Panc1 (cell line): ENCODE data around the gene CPM. TPM values are rescaled to one million over a fixed set of nuclear protein-coding genes. Genes with fewer than 3 reads are reported as not detected.
"Not testable (repeated sequence)": the region's sequence is repeated elsewhere in the genome, so short reads cannot be mapped to it uniquely, and the experiment has no call there.

Experiments
- ATAC-seq: fragments of 200-7000 bp; cut with Tn5 transposase; 2 replicates; pipeline ENCODE4 v1.9.1; 2020; ENCODE audit warnings: mild to moderate bottlenecking, moderate library complexity
- BruUV-seq: library from RNA; stranded (reverse); fragments of 400-500 nt; replicated peaks from 2 replicates; lab custom pipeline; 2021; lab: Mats Ljungman, UMichigan
- CTCF ChIA-PET: fragments of 300-600 bp; sonication (Branson Sonifier 250); formaldehyde crosslinking; loops from one replicate; lab custom pipeline; 2022; ENCODE audit warnings: antibody characterized with exemption; lab: Charles Lee
- POLR2A ChIA-PET: fragments of 300-600 bp; sonication (Branson Sonifier 250); formaldehyde crosslinking; loops from one replicate; lab custom pipeline; 2022; ENCODE audit warnings: antibody characterized with exemption; lab: Charles Lee
- DNase-seq: peaks from one replicate; pipeline ENCODE4 v3.0.0-alpha.2; 2010; ENCODE audit warnings: low read depth, low spot score
- H3K27ac ChIP-seq: 2 replicates; pipeline ENCODE4 v1.5.1; 2011; ENCODE audit warnings: mild to moderate bottlenecking, low read length, inconsistent platforms
- H3K27me3 ChIP-seq: fragments of 200-500 bp; sonication (Bioruptor generic); 2 replicates; pipeline ENCODE4 v1.6.0; 2014; ENCODE audit warnings: low read length, inconsistent platforms; ENCODE audit not compliant: control insufficient read depth, insufficient read depth
- H3K36me3 ChIP-seq: fragments of 200-500 bp; sonication (Bioruptor generic); 2 replicates; pipeline ENCODE4 v1.5.1; 2014; ENCODE audit warnings: inconsistent platforms, mild to moderate bottlenecking, low read length, moderate library complexity; ENCODE audit not compliant: control insufficient read depth, insufficient read depth
- H3K4me1 ChIP-seq: 2 replicates; pipeline ENCODE4 v1.5.1; 2011; ENCODE audit warnings: inconsistent platforms, mild to moderate bottlenecking, low read length, moderate library complexity; ENCODE audit not compliant: control insufficient read depth, insufficient read depth
- H3K4me3 ChIP-seq, 2 experiments: 2 replicates each; pipeline ENCODE4 v1.5.1; 2011 to 2012; ENCODE audit warnings: low read depth in 2 of 2, low read length in 2 of 2, mild to moderate bottlenecking in 2 of 2, inconsistent platforms in 1 of 2, moderate library complexity in 1 of 2
- H3K9me3 ChIP-seq: fragments of 200-500 bp; sonication (Bioruptor generic); 2 replicates; pipeline ENCODE4 v1.5.1; 2014; ENCODE audit warnings: low read depth, mild to moderate bottlenecking, inconsistent platforms, low read length, moderate library complexity; ENCODE audit not compliant: control insufficient read depth, insufficient read depth
- POLR2AphosphoS5 ChIP-seq: IDR thresholded peaks from 2 replicates; pipeline ENCODE4 v1.6.1; 2012; ENCODE audit warnings: mild to moderate bottlenecking, low read depth, low read length, moderate library complexity
- SIN3A ChIP-seq: IDR thresholded peaks from 2 replicates; pipeline ENCODE4 v1.6.1; 2012; ENCODE audit warnings: low read depth, mild to moderate bottlenecking, low read length, moderate library complexity, borderline replicate concordance; ENCODE audit not compliant: insufficient read depth
- TCF7L2 ChIP-seq: IDR thresholded peaks from 2 replicates; pipeline ENCODE4 v1.6.1; 2011; ENCODE audit warnings: mild to moderate bottlenecking, low read depth, low read length, inconsistent platforms
- in situ Hi-C: cut with HindIII; loops from 2 replicates; pipeline ENCODE4 v1.10.0; 2016; ENCODE audit warnings: low sequenced_read_pairs, low pct_unique_long_range_greater_than_20kb
- intact Hi-C: fragments of 100-400 bp; cut with micrococcal nuclease; formaldehyde crosslinking; loops from one replicate; pipeline ENCODE4 v1.10.0; 2022; ENCODE audit not compliant: unreplicated experiment
- total RNA-seq: library from RNA; stranded (reverse); gene quantifications from one replicate; pipeline ENCODE4 v1.2.1, GENCODE V29; 2021; ENCODE audit not compliant: unreplicated experiment
- TF ChIP-seq, protein P1 (sequence below): fragments of 450-650 bp; IDR thresholded peaks from 2 replicates; pipeline ENCODE4 v1.5.1; 2017; ENCODE audit warnings: mild to moderate bottlenecking
- TF ChIP-seq, protein P2 (sequence below), 2 experiments: IDR thresholded peaks; 2 replicates each; pipeline ENCODE4 v1.6.1; 2011 to 2012; ENCODE audit warnings: low read depth in 2 of 2, control low read depth in 1 of 2, low read length in 1 of 2, mild to moderate bottlenecking in 1 of 2, moderate library complexity in 1 of 2; ENCODE audit not compliant: insufficient read depth in 1 of 2

CPM gene
- total RNA-seq, 1 experiment from 2014 or later = 11.2 TPM

DNA sequence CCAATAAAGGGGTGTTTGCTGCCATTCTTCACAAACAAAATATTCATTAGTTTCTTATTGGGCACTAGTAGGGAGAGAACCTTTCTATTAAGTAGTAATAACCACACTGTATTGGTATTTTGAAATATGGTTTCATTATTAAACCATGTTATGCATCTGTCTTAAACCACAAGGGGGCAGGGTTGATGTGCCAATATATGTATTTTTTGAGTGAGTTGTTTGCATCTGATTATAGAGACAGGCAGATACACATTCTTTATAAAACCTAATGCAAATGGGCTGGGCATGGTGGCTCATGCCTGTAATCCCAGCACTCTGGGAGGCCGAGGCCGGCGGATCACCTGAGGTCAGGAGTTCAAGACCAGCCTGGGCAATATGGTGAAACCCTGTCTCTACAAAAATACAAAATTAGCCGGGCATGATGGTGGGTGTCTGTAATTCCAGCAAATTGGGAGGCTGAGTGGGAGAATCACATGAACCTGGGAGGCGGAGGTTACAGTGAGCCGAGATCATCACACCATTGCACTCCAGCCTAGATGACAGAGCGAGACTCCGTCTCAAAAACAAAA lies 69.0 kb downstream of the CPM start:
- in situ Hi-C loops, POLR2A ChIA-PET, H3K4me3 ChIP-seq, DNase-seq, H3K9me3 ChIP-seq, CTCF ChIA-PET, BruUV-seq, H3K27me3 ChIP-seq, H3K27ac ChIP-seq, H3K4me1 ChIP-seq, H3K36me3 ChIP-seq: not testable (repeated sequence)
- TF ChIP-seq, protein P1, sequence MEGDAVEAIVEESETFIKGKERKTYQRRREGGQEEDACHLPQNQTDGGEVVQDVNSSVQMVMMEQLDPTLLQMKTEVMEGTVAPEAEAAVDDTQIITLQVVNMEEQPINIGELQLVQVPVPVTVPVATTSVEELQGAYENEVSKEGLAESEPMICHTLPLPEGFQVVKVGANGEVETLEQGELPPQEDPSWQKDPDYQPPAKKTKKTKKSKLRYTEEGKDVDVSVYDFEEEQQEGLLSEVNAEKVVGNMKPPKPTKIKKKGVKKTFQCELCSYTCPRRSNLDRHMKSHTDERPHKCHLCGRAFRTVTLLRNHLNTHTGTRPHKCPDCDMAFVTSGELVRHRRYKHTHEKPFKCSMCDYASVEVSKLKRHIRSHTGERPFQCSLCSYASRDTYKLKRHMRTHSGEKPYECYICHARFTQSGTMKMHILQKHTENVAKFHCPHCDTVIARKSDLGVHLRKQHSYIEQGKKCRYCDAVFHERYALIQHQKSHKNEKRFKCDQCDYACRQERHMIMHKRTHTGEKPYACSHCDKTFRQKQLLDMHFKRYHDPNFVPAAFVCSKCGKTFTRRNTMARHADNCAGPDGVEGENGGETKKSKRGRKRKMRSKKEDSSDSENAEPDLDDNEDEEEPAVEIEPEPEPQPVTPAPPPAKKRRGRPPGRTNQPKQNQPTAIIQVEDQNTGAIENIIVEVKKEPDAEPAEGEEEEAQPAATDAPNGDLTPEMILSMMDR = peak; percentile 79
- ATAC-seq = 0 out of 2 replicates have a peak, but pooled peaks have one; percentile 73
- intact Hi-C loops = loop anchor here (2.0 to 5.0 kb wide), 3 partner anchors 207 to 388 kb away; no protein-coding TSS in a partner anchor

DNA sequence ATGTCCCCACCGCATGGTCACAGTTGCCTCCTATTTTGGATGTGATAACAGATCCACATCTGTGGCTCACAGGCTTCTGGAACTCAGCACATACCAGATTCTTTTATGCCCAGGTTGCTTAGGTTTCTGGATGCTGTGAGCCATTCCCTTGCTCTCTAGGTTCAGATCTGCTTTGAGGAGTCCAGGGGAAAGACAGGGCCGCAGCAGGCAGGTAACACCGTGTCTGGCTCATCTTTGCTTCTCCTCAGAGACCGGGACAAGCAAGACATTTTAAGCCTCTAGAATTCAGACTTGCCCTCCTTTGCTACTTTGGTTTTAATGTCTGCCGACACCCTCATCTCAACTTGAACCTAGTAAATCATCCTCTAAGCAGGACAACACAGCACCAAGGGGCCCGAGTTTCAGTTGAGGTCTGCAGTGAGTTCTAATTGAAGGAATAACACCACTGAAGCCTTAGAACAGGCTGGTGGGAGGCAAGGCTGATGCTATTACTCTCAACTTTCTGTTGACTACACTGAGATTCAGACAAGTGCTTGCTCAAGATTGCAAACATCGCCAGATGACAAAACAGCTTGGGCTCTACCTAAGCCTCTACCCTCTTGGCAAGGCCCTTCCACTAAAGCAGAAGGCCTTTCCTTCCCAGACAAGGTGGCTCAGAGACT lies 69.7 kb downstream of the CPM start:
- ChIA-PET CTCF (interaction anchor here (0.7 kb wide), 1 partner anchor 409 kb away, joined by 4 read pairs; no protein-coding TSS in a partner anchor), POLR2A (no interaction called here)
- Histone ChIP-seq H3K36me3 (no peaks in the 10 kb centered on the region), H3K4me1 (no peaks in the 10 kb centered on the region), H3K27me3 (no peaks in the 10 kb centered on the region), H3K27ac (no peak overlapping the region), H3K9me3 (no peaks in the 10 kb centered on the region), H3K4me3 (no peak overlapping the region)
- DNase-seq (no peak), ATAC-seq (0 out of 2 replicates have a peak, but pooled peaks have one; percentile 44)
- in situ Hi-C loops (no loop called here), intact Hi-C loops (loop anchor here (5.0 kb wide), 2 partner anchors 294 to 389 kb away; no protein-coding TSS in a partner anchor)
- BruUV-seq = no TSS peak
- no peak for TF ChIP-seq TCF7L2
- TF ChIP-seq, protein P1 = no peak

DNA sequence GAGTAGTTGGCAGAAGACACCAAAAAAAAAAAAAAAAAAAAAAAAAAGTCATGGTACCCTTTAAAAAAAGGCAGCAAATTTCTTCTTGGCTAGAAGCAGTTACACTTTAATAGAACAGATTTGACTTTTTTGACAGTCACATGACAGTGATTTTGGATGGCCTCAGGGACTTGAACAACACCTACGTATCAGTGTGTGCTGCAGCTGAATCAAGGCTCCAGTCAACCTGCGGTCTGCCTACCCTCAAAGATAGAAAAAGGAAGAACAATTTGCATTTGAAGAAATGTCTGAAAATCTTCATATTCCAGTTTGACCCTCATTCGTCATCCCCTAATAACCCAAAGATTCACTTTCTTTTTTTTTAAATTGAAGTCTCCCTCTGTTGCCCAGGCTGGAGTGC lies 71.1 kb downstream of the CPM start:
- Histone ChIP-seq H3K4me1 (no peaks in the 10 kb centered on the region), H3K9me3 (no peaks in the 10 kb centered on the region), H3K27ac (no peak overlapping the region), H3K27me3 (no peaks in the 10 kb centered on the region), H3K36me3 (no peaks in the 10 kb centered on the region), H3K4me3 (no peak overlapping the region)
- POLR2A ChIA-PET = no interaction called here
- intact Hi-C loops (loop anchor here (5.0 kb wide), 2 partner anchors 295 to 390 kb away; no protein-coding TSS in a partner anchor), in situ Hi-C loops (no loop called here)
- CTCF ChIA-PET = no interaction called here
- DNase-seq (no peak), ATAC-seq (no peak)
- no TSS peak for BruUV-seq
- TF ChIP-seq SIN3A (no peak), POLR2AphosphoS5 (no peak), TCF7L2 (no peak)
- TF ChIP-seq, protein P2, sequence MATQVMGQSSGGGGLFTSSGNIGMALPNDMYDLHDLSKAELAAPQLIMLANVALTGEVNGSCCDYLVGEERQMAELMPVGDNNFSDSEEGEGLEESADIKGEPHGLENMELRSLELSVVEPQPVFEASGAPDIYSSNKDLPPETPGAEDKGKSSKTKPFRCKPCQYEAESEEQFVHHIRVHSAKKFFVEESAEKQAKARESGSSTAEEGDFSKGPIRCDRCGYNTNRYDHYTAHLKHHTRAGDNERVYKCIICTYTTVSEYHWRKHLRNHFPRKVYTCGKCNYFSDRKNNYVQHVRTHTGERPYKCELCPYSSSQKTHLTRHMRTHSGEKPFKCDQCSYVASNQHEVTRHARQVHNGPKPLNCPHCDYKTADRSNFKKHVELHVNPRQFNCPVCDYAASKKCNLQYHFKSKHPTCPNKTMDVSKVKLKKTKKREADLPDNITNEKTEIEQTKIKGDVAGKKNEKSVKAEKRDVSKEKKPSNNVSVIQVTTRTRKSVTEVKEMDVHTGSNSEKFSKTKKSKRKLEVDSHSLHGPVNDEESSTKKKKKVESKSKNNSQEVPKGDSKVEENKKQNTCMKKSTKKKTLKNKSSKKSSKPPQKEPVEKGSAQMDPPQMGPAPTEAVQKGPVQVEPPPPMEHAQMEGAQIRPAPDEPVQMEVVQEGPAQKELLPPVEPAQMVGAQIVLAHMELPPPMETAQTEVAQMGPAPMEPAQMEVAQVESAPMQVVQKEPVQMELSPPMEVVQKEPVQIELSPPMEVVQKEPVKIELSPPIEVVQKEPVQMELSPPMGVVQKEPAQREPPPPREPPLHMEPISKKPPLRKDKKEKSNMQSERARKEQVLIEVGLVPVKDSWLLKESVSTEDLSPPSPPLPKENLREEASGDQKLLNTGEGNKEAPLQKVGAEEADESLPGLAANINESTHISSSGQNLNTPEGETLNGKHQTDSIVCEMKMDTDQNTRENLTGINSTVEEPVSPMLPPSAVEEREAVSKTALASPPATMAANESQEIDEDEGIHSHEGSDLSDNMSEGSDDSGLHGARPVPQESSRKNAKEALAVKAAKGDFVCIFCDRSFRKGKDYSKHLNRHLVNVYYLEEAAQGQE (IDR thresholded peaks at IDR 0.05; ENCODE audit: insufficient read depth in 1 of 2, low read depth in 2 of 2, low read length in 1 of 2) = no peak
- TF ChIP-seq, protein P1 = no peak
